Hepatocyte (in vitro differentiated cells): Measurements from ENCODE around the gene PIK3R4. TPM values are rescaled to one million over a fixed set of nuclear protein-coding genes. Genes with fewer than 3 reads are reported as not detected.

Experiments used
- DNase-seq: peaks from one replicate; pipeline ENCODE4 v3.0.0-alpha.2; 2016; ENCODE audit warnings: low spot score
- H2AFZ ChIP-seq: fragments of 200-600 bp; sonication (generic); 2 replicates; pipeline ENCODE4 v1.6.0; 2016; ENCODE audit warnings: antibody characterized with exemption, mild to moderate bottlenecking
- H3K27ac ChIP-seq: fragments of 200-600 bp; sonication (generic); 2 replicates; pipeline ENCODE4 v1.5.1; 2016; ENCODE audit warnings: mild to moderate bottlenecking
- H3K27me3 ChIP-seq: fragments of 200-600 bp; sonication (generic); 2 replicates; pipeline ENCODE4 v1.6.1; 2016
- H3K36me3 ChIP-seq: fragments of 200-600 bp; sonication (generic); replicated peaks from 2 replicates; pipeline ENCODE4 v1.5.1; 2016; ENCODE audit warnings: low read depth; ENCODE audit not compliant: insufficient read depth
- H3K4me1 ChIP-seq: fragments of 200-600 bp; sonication (generic); 2 replicates; pipeline ENCODE4 v1.5.1; 2016; ENCODE audit warnings: mild to moderate bottlenecking, moderate library complexity; ENCODE audit not compliant: insufficient read depth
- H3K4me2 ChIP-seq: fragments of 200-600 bp; sonication (generic); 2 replicates; pipeline ENCODE4 v1.6.0; 2016
- H3K4me3 ChIP-seq: fragments of 200-600 bp; sonication (generic); 2 replicates; pipeline ENCODE4 v1.5.1; 2016; ENCODE audit warnings: mild to moderate bottlenecking
- H3K79me2 ChIP-seq: fragments of 200-600 bp; sonication (generic); 2 replicates; pipeline ENCODE4 v1.6.0; 2017; ENCODE audit warnings: mild to moderate bottlenecking
- H3K9me2 ChIP-seq: fragments of 200-600 bp; sonication (generic); replicated peaks from 2 replicates; pipeline ENCODE4 v1.6.0; 2017; ENCODE audit warnings: mild to moderate bottlenecking; ENCODE audit not compliant: insufficient read depth
- H3K9me3 ChIP-seq: fragments of 200-600 bp; sonication (generic); 2 replicates; pipeline ENCODE4 v1.5.1; 2016; ENCODE audit warnings: low read depth, mild to moderate bottlenecking
- H4K20me1 ChIP-seq: fragments of 200-600 bp; sonication (generic); 2 replicates; pipeline ENCODE4 v1.6.0; 2016; ENCODE audit warnings: mild to moderate bottlenecking; ENCODE audit not compliant: insufficient read depth, poor library complexity, severe bottlenecking
- CTCF ChIP-seq: fragments of 200-600 bp; sonication (generic); IDR thresholded peaks from 2 replicates; pipeline ENCODE4 v1.5.1; 2016; ENCODE audit warnings: antibody characterized with exemption, mild to moderate bottlenecking; ENCODE audit not compliant: poor library complexity
- EZH2 ChIP-seq: fragments of 200-600 bp; sonication (generic); IDR thresholded peaks from 2 replicates; pipeline ENCODE4 v1.6.1; 2016; ENCODE audit warnings: antibody characterized with exemption, mild to moderate bottlenecking, borderline replicate concordance
- EZH2phosphoT487 ChIP-seq: fragments of 200-600 bp; sonication (generic); IDR thresholded peaks from one replicate; pipeline ENCODE4 v1.6.1; 2018; ENCODE audit warnings: antibody characterized with exemption, mild to moderate bottlenecking, low read depth, moderate library complexity; ENCODE audit not compliant: unreplicated experiment, severe bottlenecking
- WGBS: methylation state at CpG from one replicate; pipeline ENCODE4 v1.1.6; 2016; ENCODE audit warnings: low lambda C conversion rate; ENCODE audit errors: missing lambda C conversion rate; 5-methylcytosine and 5-hydroxymethylcytosine counted together
- polyA plus RNA-seq: library from polyadenylated mRNA; unstranded; fragments of >200 nt; fragmentation: Nextera tagmentation; extraction: Ambion mirVana; gene quantifications from 2 replicates; pipeline ENCODE4 v1.2.1, GENCODE V29; 2016
- total RNA-seq: library from RNA; depleted of rRNA; stranded (reverse); fragments of >200 nt; gene quantifications from 2 replicates; pipeline ENCODE4 v1.2.3, GENCODE V29; 2014

The PIK3R4 gene
- 33.3 and 34.9 TPM in 2 replicates for total RNA-seq
- 17.0 and 17.1 TPM in 2 replicates for polyA plus RNA-seq

DNA sequence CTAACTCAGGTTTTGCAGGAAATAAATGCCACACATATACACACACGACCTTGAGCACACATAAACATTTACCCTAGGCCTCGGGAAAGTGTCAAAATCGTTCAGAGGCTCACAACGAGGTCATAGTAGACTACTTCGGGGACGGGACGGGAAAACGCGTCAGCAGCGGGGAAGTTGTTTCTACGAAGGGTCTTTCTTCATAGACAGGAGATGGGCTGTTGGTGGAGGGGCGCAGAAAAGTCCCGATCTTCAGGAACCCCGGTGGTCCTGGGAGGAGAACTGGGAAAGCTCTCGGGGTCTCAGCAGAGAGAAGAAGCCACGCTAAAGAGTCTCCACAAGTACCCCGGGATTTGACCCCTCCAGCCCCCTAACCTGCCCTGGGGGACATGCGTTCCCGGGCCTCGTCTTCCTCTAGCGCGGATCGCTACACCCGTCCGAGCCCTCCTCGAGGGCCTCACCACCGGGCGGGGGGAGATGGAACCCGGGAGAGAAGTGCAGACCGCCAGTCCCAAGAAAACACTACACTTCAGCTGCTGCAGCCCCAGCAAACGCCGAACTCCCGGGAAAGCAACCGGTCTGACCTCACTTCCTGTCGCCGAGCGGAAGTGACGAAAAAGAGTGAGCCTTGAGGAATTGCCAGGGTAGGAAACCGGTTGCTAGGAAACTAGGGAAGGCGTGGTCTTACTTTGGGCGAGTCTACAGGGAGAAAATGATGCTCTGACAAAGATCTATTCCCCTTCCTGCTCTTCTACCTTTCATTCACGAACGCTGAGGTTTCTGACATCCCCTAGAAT lies at the start of gene PIK3R4:
Gene PIK3R4, minus strand, starts transcription at position 584 of the 794 bp plus-strand sequence. CDS start 1,611 bp downstream, outside the sequence.
- Histone ChIP-seq H3K27me3 (no peaks in the 10 kb centered on the region), H3K9me2 (no peaks in the 10 kb centered on the region), H3K36me3 (no peaks in the 10 kb centered on the region), H2AFZ (peak within 1 kb of the TSS; percentile 67), H3K4me3 (peak within 1 kb of the TSS; percentile 49), H3K4me1 (peaks cover 14% of the 10 kb centered on the region), H4K20me1 (no peaks in the 10 kb centered on the region), H3K4me2 (peak within 1 kb of the TSS; percentile 78), H3K79me2 (peaks cover 50% of the 10 kb centered on the region), H3K27ac (peak within 1 kb of the TSS; percentile 83), H3K9me3 (no peaks in the 10 kb centered on the region)
- 1% methylated on average over 43 of the region's 43 CpGs for WGBS
- TF ChIP-seq EZH2phosphoT487 (no peak), CTCF (no peak), EZH2 (no peak)
- DNase-seq: peak; percentile 97

DNA sequence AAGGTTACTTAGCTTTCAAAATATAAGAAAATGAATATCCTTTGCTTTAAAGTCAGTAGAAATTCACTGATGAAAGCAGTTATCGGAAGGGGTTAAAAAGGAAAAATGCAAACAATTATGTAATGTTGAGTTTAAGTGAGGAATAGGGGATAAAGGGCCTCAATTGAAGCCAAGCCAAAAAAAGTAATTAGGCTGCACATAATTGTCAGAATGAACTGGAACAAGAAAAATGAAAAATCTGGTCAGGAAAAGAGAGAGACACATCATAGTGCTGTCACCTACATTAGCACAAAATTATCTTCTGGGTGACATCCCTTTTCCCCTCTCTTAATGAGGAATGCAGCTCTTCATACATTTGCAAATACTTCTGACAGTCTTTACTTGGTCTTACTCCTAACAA lies 48.8 kb upstream of the PIK3R4 start:
- Histone ChIP-seq H4K20me1 (no peaks in the 10 kb centered on the region), H3K9me2 (no peaks in the 10 kb centered on the region), H3K27me3 (no peaks in the 10 kb centered on the region), H3K36me3 (no peaks in the 10 kb centered on the region), H3K27ac (no peak overlapping the region), H3K79me2 (no peaks in the 10 kb centered on the region), H3K4me3 (no peak overlapping the region), H3K9me3 (no peaks in the 10 kb centered on the region), H2AFZ (no peak overlapping the region), H3K4me1 (peaks cover 5% of the 10 kb centered on the region), H3K4me2 (no peak overlapping the region)
- TF ChIP-seq EZH2: no peak
- no peak for TF ChIP-seq EZH2phosphoT487
- TF ChIP-seq CTCF: no peak
- 79% methylated on average over 1 of the region's 1 CpG for WGBS
- DNase-seq: no peak

DNA sequence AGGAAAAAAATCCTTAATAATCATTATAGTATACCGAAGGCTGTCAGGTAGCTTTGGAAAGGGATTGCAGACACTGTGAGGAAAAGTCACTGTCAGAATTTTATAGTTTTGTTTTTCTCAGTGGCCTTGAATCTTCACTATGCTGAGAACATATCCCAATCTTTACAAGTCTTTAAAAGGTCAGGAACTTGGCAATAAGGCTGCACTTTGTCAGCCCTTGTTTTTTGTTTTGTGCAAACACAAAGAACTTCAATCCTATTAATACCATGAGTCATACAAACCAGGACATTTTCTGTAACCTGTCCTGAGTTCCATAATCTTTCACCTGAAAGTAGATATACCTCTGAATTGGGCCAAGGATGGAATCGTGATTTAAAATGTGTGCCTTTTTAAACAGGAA lies 45.6 kb upstream of the PIK3R4 start:
- peaks cover 19% of the 10 kb centered on the region for H3K4me1 ChIP-seq
- no peak overlapping the region for H3K4me2 ChIP-seq
- no peaks in the 10 kb centered on the region for H3K79me2 ChIP-seq
- no peak overlapping the region for H3K4me3 ChIP-seq
- DNase-seq: no peak
- 85% methylated on average over 2 of the region's 2 CpGs for WGBS
- no peaks in the 10 kb centered on the region for H3K36me3 ChIP-seq
- H2AFZ ChIP-seq: no peak overlapping the region
- H3K9me2 ChIP-seq: no peaks in the 10 kb centered on the region
- no peaks in the 10 kb centered on the region for H4K20me1 ChIP-seq
- no peaks in the 10 kb centered on the region for H3K27me3 ChIP-seq
- TF ChIP-seq EZH2phosphoT487 (no peak), EZH2 (no peak), CTCF (no peak)
- H3K9me3 ChIP-seq: no peaks in the 10 kb centered on the region
- H3K27ac ChIP-seq: no peak overlapping the region
